ENCODE results near the gene CSF3. TPM values are rescaled to one million over a fixed set of nuclear protein-coding genes. Genes with fewer than 3 reads are reported as not detected.

Gene CSF3
- total RNA-seq, 4 donors from 2014 or later = 4.0 TPM; not detected in 3

- Histone ChIP-seq H3K9me3 (no peaks in the 10 kb centered on the region), H3K27me3 (no peaks in the 10 kb centered on the region), H3K4me1 (peaks cover 0 to 64% (median 8%) of the 10 kb centered on the region in 3 donors), H3K27ac (no peak overlapping the region), H3K36me3 (peaks cover 20 to 61% (median 30%) of the 10 kb centered on the region in 3 donors), H3K4me3 (no peak overlapping the region)
- intact Hi-C loops (cut with DNase I) = no loop called here
- no peak for DNase-seq
- WGBS, 2 donors = 78% methylated on average over 3 of the region's 12 CpGs; no CpG with 5 or more reads in 1 of the 2 donors
- TF ChIP-seq POLR2A (IDR thresholded peaks at IDR 0.05) = no peak
- TF ChIP-seq CTCF (IDR thresholded peaks at IDR 0.05) = peak in 4 of 6 experiments; percentile 22 to 48 (median 34)
These were observed 19.9 kb downstream of the CSF3 start for GRCh38 chr17:40035162-40035559.

DNA sequence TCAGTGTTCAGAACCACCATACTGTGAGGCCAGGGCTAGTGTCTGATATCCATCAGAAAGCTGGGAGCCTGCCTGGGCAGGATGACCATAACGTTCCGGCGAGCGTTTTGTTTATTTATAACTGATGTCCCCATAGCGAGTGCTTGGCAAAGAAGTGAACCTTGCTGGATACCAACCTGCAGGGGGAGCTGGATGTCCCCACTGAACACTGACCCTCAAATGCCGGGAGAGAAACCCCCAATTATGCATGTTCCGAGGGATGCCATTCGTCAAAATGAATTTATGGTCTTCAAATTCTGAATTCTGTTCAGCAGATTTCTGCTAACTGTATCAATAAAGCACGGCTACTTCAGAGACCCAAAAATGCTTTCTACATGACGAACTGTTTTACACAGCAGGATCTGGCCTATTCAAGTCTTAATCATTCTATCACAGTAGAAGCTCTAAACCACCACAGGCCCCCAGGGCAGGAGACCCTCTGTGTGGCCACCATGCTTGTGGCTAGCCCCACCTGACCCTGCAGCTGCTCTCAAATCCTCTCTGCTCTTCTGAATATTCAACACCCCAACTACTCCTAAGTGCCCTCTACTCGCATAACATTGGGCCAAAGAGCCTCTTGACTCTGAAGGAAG is 23.8 kb downstream of the CSF3 start:
- peak overlapping the region in 3 of 4 donors; percentile 70 to 79 (median 78) for H3K27ac ChIP-seq
- DNase-seq = no peak
- no peaks in the 10 kb centered on the region for H3K27me3 ChIP-seq
- no peaks in the 10 kb centered on the region for H3K9me3 ChIP-seq
- peak; percentile 17 to 52 (median 49) for TF ChIP-seq CTCF (IDR thresholded peaks at IDR 0.05)
- TF ChIP-seq POLR2A (IDR thresholded peaks at IDR 0.05) = no peak
- no peak overlapping the region for H3K4me3 ChIP-seq
- WGBS, 2 donors = 49 to 54% methylated on average over 7 to 11 of the region's 11 CpGs
- intact Hi-C loops (cut with DNase I) = no loop called here
- H3K4me1 ChIP-seq = peaks cover 0 to 41% (median 4%) of the 10 kb centered on the region in 3 donors
- peaks cover 0 to 37% (median 7%) of the 10 kb centered on the region in 3 donors for H3K36me3 ChIP-seq

DNA sequence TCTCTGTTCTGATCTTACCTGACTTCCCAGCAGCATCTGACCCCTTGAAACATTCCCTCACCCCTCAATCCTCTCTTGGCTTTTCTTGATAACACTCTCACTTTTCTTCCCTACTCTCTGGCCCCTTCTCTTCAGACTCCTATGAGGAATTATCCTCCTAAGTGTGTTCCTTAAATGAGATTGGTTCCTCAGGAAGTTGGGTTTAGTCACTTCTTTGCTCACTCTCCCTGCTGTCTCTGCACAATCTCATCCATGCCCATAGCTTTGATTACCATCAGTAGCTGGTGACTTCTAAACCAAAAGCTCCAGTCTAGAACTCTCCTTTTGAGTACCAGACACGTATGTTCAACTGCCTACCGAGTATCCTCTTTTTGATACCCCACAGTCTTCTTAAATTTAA is 26.0 kb downstream of the CSF3 start:
- no peak for DNase-seq
- H3K36me3 ChIP-seq = peaks cover 0 to 34% (median 12%) of the 10 kb centered on the region in 3 donors
- peaks cover 0 to 25% (median 4%) of the 10 kb centered on the region in 3 donors for H3K4me1 ChIP-seq
- intact Hi-C loops (cut with DNase I) = no loop called here
- no peak overlapping the region for H3K4me3 ChIP-seq
- 85 to 95% methylated on average over 2 of the region's 2 CpGs for WGBS, 2 donors
- no peaks in the 10 kb centered on the region for H3K27me3 ChIP-seq
- H3K9me3 ChIP-seq = no peaks in the 10 kb centered on the region
- TF ChIP-seq POLR2A (IDR thresholded peaks at IDR 0.05) (no peak), CTCF (IDR thresholded peaks at IDR 0.05) (no peak)
- no peak overlapping the region for H3K27ac ChIP-seq

- no peak for DNase-seq
- Histone ChIP-seq H3K4me3 (no peak overlapping the region), H3K27ac (peak overlapping the region in 2 of 4 donors; percentile 14 to 33), H3K9me3 (no peaks in the 10 kb centered on the region), H3K27me3 (no peaks in the 10 kb centered on the region), H3K4me1 (peaks cover 22 to 61% (median 24%) of the 10 kb centered on the region in 3 donors), H3K36me3 (peaks cover 0 to 18% (median 7%) of the 10 kb centered on the region in 3 donors)
- WGBS, 2 donors = 75 to 85% methylated on average over 3 to 6 of the region's 6 CpGs
- intact Hi-C loops (cut with DNase I) = no loop called here
- TF ChIP-seq CTCF (IDR thresholded peaks at IDR 0.05) (no peak), POLR2A (IDR thresholded peaks at IDR 0.05) (no peak)
These were observed 41.3 kb downstream of the CSF3 start for GRCh38 chr17:40056379-40057015.

- 24 to 44% methylated on average over 7 to 8 of the region's 8 CpGs for WGBS, 2 donors
- TF ChIP-seq POLR2A (IDR thresholded peaks at IDR 0.05) (no peak), CTCF (IDR thresholded peaks at IDR 0.05) (no peak)
- Histone ChIP-seq H3K27ac (peak overlapping the region; percentile 43 to 79 (median 78)), H3K9me3 (no peaks in the 10 kb centered on the region), H3K27me3 (no peaks in the 10 kb centered on the region), H3K36me3 (no peaks in the 10 kb centered on the region), H3K4me3 (peak overlapping the region in 1 of 4 donors; percentile 3), H3K4me1 (peaks cover 16 to 64% (median 28%) of the 10 kb centered on the region in 3 donors)
- no peak for DNase-seq
- intact Hi-C loops (cut with DNase I) = no loop called here
These were observed 43.0 kb downstream of the CSF3 start for GRCh38 chr17:40058186-40058784.

Measured in esophagus squamous epithelium (tissue), 5 donors.